HepG2 (cell line): Measurements from ENCODE around the gene DPH5. TPM values are rescaled to one million over a fixed set of nuclear protein-coding genes. Genes with fewer than 3 reads are reported as not detected.
A peak's percentile ranks its signal among the peaks of the same experiment; 100 is the strongest.

Experiments
- ATAC-seq: fragments of 200-7000 bp; cut with Tn5 transposase; 3 replicates; pipeline ENCODE4 v1.9.1; 2020; ENCODE audit warnings: mild to moderate bottlenecking, moderate library complexity
- BruUV-seq: library from RNA; stranded (reverse); fragments of 400-500 nt; replicated peaks from 2 replicates; lab custom pipeline; 2021; lab: Mats Ljungman, UMichigan
- CTCF ChIA-PET: fragments of 300-600 bp; formaldehyde crosslinking; extraction: SDS; loops from one replicate; lab custom pipeline; 2021; ENCODE audit warnings: low total read pairs, inconsistent platforms, low intra/inter-chr PET ratio; lab: Yijun Ruan, JAX
- POLR2A ChIA-PET: fragments of 350-600 bp; sonication (Branson Sonifier 250); formaldehyde crosslinking; loops from one replicate; lab custom pipeline; 2020; ENCODE audit warnings: antibody characterized with exemption, inconsistent platforms; lab: Yijun Ruan, JAX
- DNase-seq: peaks from one replicate; pipeline ENCODE4 v3.0.0-alpha.2; 2015; ENCODE audit warnings: low spot score
- FAIRE-seq: peaks from 3 replicates; lab custom pipeline; 2011; peaks lifted over from hg19 to GRCh38; lab: Jason Lieb, UNC
- H2AFZ ChIP-seq: one replicate; pipeline ENCODE4 v1.6.1; 2011; ENCODE audit warnings: low read length, inconsistent platforms
- H3K27ac ChIP-seq: fragments of 300-600 bp; 3 replicates; pipeline ENCODE4 v1.8.0; 2011; ENCODE audit warnings: mixed run types, mild to moderate bottlenecking, mixed read lengths, low read length, inconsistent platforms; ENCODE audit not compliant: insufficient read depth; ENCODE audit errors: extremely low read length
- H3K27me3 ChIP-seq, 2 experiments: fragments of 200-600 bp in 1 of 2; 2 replicates in 1 of 2; 3 replicates in 1 of 2; pipeline versions ENCODE4 v1.6.0 to v1.8.0; 2011; ENCODE audit warnings: low read length in 2 of 2, mild to moderate bottlenecking in 2 of 2, moderate library complexity in 2 of 2, inconsistent platforms in 1 of 2; ENCODE audit not compliant: insufficient read depth in 2 of 2, control insufficient read depth in 1 of 2
- H3K36me3 ChIP-seq, 2 experiments: fragments of 200-600 bp in 1 of 2; replicated peaks in 1 of 2; 2 replicates in 1 of 2; 3 replicates in 1 of 2; pipeline versions ENCODE4 v1.5.1 to v1.8.0; 2011; ENCODE audit warnings: low read length in 2 of 2, inconsistent platforms in 1 of 2; ENCODE audit not compliant: insufficient read depth in 2 of 2, control insufficient read depth in 1 of 2
- H3K4me1 ChIP-seq: 2 replicates; pipeline ENCODE4 v1.5.1; 2012; ENCODE audit warnings: low read length, inconsistent platforms; ENCODE audit not compliant: insufficient read depth
- H3K4me2 ChIP-seq: 2 replicates; pipeline ENCODE4 v1.6.0; 2011; ENCODE audit warnings: low read depth, low read length, inconsistent platforms
- H3K4me3 ChIP-seq, 3 experiments: fragments of 200-600 bp in 1 of 3; sonication (generic), shearing (Covaris generic) in 1 of 3; replicated peaks in 1 of 3; 2 replicates each; pipeline ENCODE4 v1.5.1; 2011 to 2016; ENCODE audit warnings: low read length in 3 of 3, inconsistent platforms in 2 of 3, low read depth in 2 of 3, mild to moderate bottlenecking in 2 of 3, control low read depth in 1 of 3, mixed read lengths in 1 of 3; ENCODE audit not compliant: insufficient read depth in 1 of 3
- H3K79me2 ChIP-seq: one replicate; pipeline ENCODE4 v1.6.1; 2011; ENCODE audit warnings: low read length, inconsistent platforms; ENCODE audit not compliant: insufficient read depth
- H3K9ac ChIP-seq: 2 replicates; pipeline ENCODE4 v1.6.0; 2011; ENCODE audit warnings: mild to moderate bottlenecking, low read depth, low read length, inconsistent platforms; ENCODE audit not compliant: insufficient read depth
- H3K9me3 ChIP-seq: 2 replicates; pipeline ENCODE4 v1.5.1; 2012; ENCODE audit warnings: mild to moderate bottlenecking, low read length
- H4K20me1 ChIP-seq: 2 replicates; pipeline ENCODE4 v1.6.0; 2011; ENCODE audit warnings: inconsistent platforms, mild to moderate bottlenecking, low read length, moderate library complexity; ENCODE audit not compliant: insufficient read depth
- CAMTA2 ChIP-seq: sonication (generic); formaldehyde crosslinking; IDR thresholded peaks from 2 replicates; pipeline ENCODE4 v1.4.0; 2020; ENCODE audit warnings: mild to moderate bottlenecking, missing genetic modification reagents, borderline replicate concordance
- IKZF4 ChIP-seq: sonication (generic); formaldehyde crosslinking; IDR thresholded peaks from 2 replicates; pipeline ENCODE4 v1.5.1; 2020; ENCODE audit warnings: borderline replicate concordance, mild to moderate bottlenecking, low read depth, missing genetic modification reagents; ENCODE audit errors: not compliant biosample characterization
- MIXL1 ChIP-seq: IDR thresholded peaks from 2 replicates; pipeline ENCODE4 v1.6.1; 2016
- MLXIP ChIP-seq: sonication (generic); formaldehyde crosslinking; IDR thresholded peaks from 2 replicates; pipeline ENCODE4 v1.9.0; 2021; ENCODE audit warnings: missing genetic modification reagents, borderline replicate concordance
- NFIB ChIP-seq: sonication (generic); formaldehyde crosslinking; IDR thresholded peaks from 2 replicates; pipeline ENCODE4 v1.9.0; 2021; ENCODE audit warnings: missing genetic modification reagents, mild to moderate bottlenecking, borderline replicate concordance
- NR2F2 ChIP-seq: IDR thresholded peaks from 2 replicates; pipeline ENCODE4 v1.6.1; 2012; ENCODE audit warnings: low read depth, inconsistent platforms, borderline replicate concordance
- RFXAP ChIP-seq: sonication (generic); formaldehyde crosslinking; IDR thresholded peaks from 2 replicates; pipeline ENCODE4 v1.4.0; 2020; ENCODE audit warnings: missing genetic modification reagents, borderline replicate concordance
- TMF1 ChIP-seq: sonication (generic); formaldehyde crosslinking; IDR thresholded peaks from 2 replicates; pipeline ENCODE4 v1.8.1; 2022; ENCODE audit warnings: low read depth, missing genetic modification reagents
- ZNF567 ChIP-seq: sonication (generic); formaldehyde crosslinking; IDR thresholded peaks from 2 replicates; pipeline ENCODE4 v1.8.1; 2023; ENCODE audit warnings: mild to moderate bottlenecking, missing genetic modification reagents, borderline replicate concordance
- WGBS: methylation state at CpG from one replicate; pipeline ENCODE4 v1.1.6; 2017; ENCODE audit warnings: low lambda C conversion rate; 5-methylcytosine and 5-hydroxymethylcytosine counted together
- in situ Hi-C: cut with HindIII; loops from 2 replicates; pipeline ENCODE4 v1.10.0; 2017; ENCODE audit warnings: low pct_unique_long_range_greater_than_20kb; ENCODE audit not compliant: extremely low pct_ligation_motif_present
- intact Hi-C: fragments of 100-400 bp; cut with micrococcal nuclease; formaldehyde crosslinking; loops from one replicate; pipeline ENCODE4 v1.10.0; 2022; ENCODE audit not compliant: unreplicated experiment
- polyA plus RNA-seq, 8 experiments: library from polyadenylated mRNA; depleted of rRNA in 3 of 8; stranded (reverse) in 7 of 8; unstranded in 1 of 8; fragments of >200 nt; fragmentation: Illumina TruSeq in 4 of 8; extraction: Trizol in 4 of 8; gene quantifications; 2 replicates each; pipeline versions ENCODE4 v1.2.1 to v1.2.3, GENCODE V29; 2011 to 2016; ENCODE audit warnings: low read depth in 4 of 8, missing spikeins in 1 of 8, mixed read lengths in 1 of 8; ENCODE audit not compliant: insufficient read depth in 1 of 8
- total RNA-seq, 5 experiments: library from RNA; depleted of rRNA; stranded (reverse); fragments of >200 nt; fragmentation: Illumina TruSeq; extraction: Trizol; gene quantifications; 2 replicates each; pipeline ENCODE4 v1.2.3, GENCODE V29; 2016; ENCODE audit warnings: low read depth in 1 of 5

The DPH5 gene
- total and polyA plus RNA-seq, 2 of the 13 experiments (the other 11 are each of a cell fraction or from before 2014, with no cell fraction given), result 53.2 to 79.6 TPM

DNA sequence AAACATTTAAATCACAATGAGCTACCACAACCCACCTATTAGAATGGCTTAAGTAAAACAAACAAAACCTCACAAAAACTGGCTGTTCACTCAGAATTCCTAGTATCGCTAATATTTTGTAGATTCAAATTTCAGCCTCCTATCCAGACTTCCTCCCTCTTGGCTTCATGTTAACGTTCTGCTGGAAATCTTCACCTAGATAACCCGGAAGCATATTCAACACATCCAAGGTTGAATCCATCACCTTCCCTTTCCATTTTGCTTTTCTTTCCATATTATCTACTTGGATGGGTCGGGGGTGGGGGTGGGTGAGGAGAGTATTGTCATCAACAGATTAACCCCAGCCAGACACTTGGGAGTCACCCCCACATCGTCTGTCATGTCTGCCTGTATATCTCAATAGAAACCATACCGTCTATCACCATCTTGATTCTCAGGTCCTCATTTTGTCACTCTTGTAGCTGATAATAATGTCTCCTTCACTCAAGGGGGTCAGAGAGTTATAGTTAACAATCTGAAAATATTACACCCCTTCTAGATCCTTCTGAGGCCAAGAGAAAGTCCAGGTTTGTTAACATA is 1.7 kb upstream of the DPH5 start:
- no peak for ATAC-seq
- Histone ChIP-seq H3K27me3 (peaks cover 0 to 5% of the 10 kb centered on the region in 2 experiments; a peak in 1 of 5 replicates), H3K4me1 (peaks cover 43% of the 10 kb centered on the region), H3K79me2 (peaks cover 28% of the 10 kb centered on the region), H4K20me1 (no peaks in the 10 kb centered on the region), H3K4me3 (peak overlapping the region in 1 of 3 experiments; percentile 27; a peak in 1 of 6 replicates), H3K27ac (no peak overlapping the region), H3K36me3 (no peaks in the 10 kb centered on the region), H3K9me3 (no peaks in the 10 kb centered on the region), H3K9ac (no peak overlapping the region), H2AFZ (no peak overlapping the region), H3K4me2 (peak overlapping the region; percentile 88)
- TF ChIP-seq RFXAP (CRISPR knock-in tag) (no peak), NR2F2 (no peak), MLXIP (CRISPR knock-in tag) (no peak), ZNF567 (CRISPR knock-in tag) (no peak), IKZF4 (no peak), TMF1 (CRISPR knock-in tag) (no peak), NFIB (CRISPR knock-in tag) (no peak), MIXL1 (CRISPR knock-in tag) (no peak), CAMTA2 (CRISPR knock-in tag) (no peak)
- CTCF ChIA-PET, result no interaction called here
- FAIRE-seq, result no peak
- intact Hi-C loops, result loop anchor here (5.0 kb wide), 1 partner anchor 260 kb away; no protein-coding TSS in a partner anchor
- no peak for DNase-seq
- 96% methylated on average over 6 of the region's 6 CpGs for WGBS
- POLR2A ChIA-PET, result no interaction called here
- in situ Hi-C loops, result no loop called here
- no TSS peak for BruUV-seq
